IMR-90 (cell line): ENCODE data around the gene SDK1. TPM values are rescaled to one million over a fixed set of nuclear protein-coding genes. Genes with fewer than 3 reads are reported as not detected.

Experiments used
- ATAC-seq: fragments of 200-7000 bp; cut with Tn5 transposase; 2 replicates; pipeline ENCODE4 v1.9.1; 2020; ENCODE audit warnings: low read depth, mild to moderate bottlenecking, moderate library complexity
- BruUV-seq: library from RNA; stranded (reverse); fragments of 400-500 nt; replicated peaks from 2 replicates; lab custom pipeline; 2021; lab: Mats Ljungman, UMichigan
- CTCF ChIA-PET: fragments of 300-600 bp; formaldehyde crosslinking; extraction: SDS; loops from one replicate; lab custom pipeline; 2021; ENCODE audit warnings: antibody characterized with exemption; lab: Yijun Ruan, JAX
- POLR2A ChIA-PET: fragments of 300-600 bp; sonication (Branson Sonifier 250); formaldehyde crosslinking; loops from one replicate; lab custom pipeline; 2022; ENCODE audit warnings: antibody characterized with exemption; ENCODE audit not compliant: unreplicated experiment; lab: Charles Lee
- DNase-seq: peaks from one replicate; pipeline ENCODE4 v3.0.0; 2013
- H2AFZ ChIP-seq: replicated peaks from 2 replicates; pipeline ENCODE3; 2013; ENCODE audit warnings: low read length, mild to moderate bottlenecking; ENCODE audit not compliant: poor library complexity
- H2AK5ac ChIP-seq: 2 replicates; pipeline ENCODE4 v1.6.1; 2013; ENCODE audit warnings: low read depth, low read length, inconsistent platforms
- H2AK9ac ChIP-seq: replicated peaks from 2 replicates; pipeline ENCODE3; 2013; ENCODE audit warnings: mild to moderate bottlenecking, low read depth, low read length, moderate library complexity; ENCODE audit not compliant: poor library complexity
- H2BK120ac ChIP-seq: 2 replicates; pipeline ENCODE4 v1.6.1; 2013; ENCODE audit warnings: low read depth, low read length, inconsistent platforms
- H2BK15ac ChIP-seq: 3 replicates; pipeline ENCODE4 v1.6.1; 2013; ENCODE audit warnings: low read depth, low read length, inconsistent platforms
- H2BK20ac ChIP-seq: 2 replicates; pipeline ENCODE4 v1.6.1; 2013; ENCODE audit warnings: low read depth, mild to moderate bottlenecking, inconsistent platforms, low read length, moderate library complexity
- H2BK5ac ChIP-seq: 2 replicates; pipeline ENCODE4 v1.6.1; 2013; ENCODE audit warnings: mild to moderate bottlenecking, low read depth, low read length, inconsistent platforms; ENCODE audit not compliant: poor library complexity, severe bottlenecking
- H3K14ac ChIP-seq: replicated peaks from 2 replicates; pipeline ENCODE4 v1.6.1; 2013; ENCODE audit warnings: low read depth, low read length, inconsistent platforms
- H3K18ac ChIP-seq: 2 replicates; pipeline ENCODE4 v1.6.1; 2013; ENCODE audit warnings: low read depth, low read length, control low read depth
- H3K23ac ChIP-seq: 2 replicates; pipeline ENCODE4 v1.6.1; 2013; ENCODE audit warnings: low read depth, low read length, inconsistent platforms
- H3K27ac ChIP-seq: 2 replicates; pipeline ENCODE4 v1.5.1; 2013; ENCODE audit warnings: mild to moderate bottlenecking, control low read depth, low read length; ENCODE audit not compliant: insufficient read depth
- H3K27me3 ChIP-seq: 2 replicates; pipeline ENCODE4 v1.6.1; 2013; ENCODE audit warnings: low read length; ENCODE audit not compliant: control insufficient read depth, insufficient read depth
- H3K36me3 ChIP-seq: 2 replicates; pipeline ENCODE4 v1.6.1; 2013; ENCODE audit warnings: low read length, mixed read lengths; ENCODE audit not compliant: control insufficient read depth, insufficient read depth
- H3K4ac ChIP-seq: 2 replicates; pipeline ENCODE4 v1.6.1; 2013; ENCODE audit warnings: low read depth, low read length, inconsistent platforms
- H3K4me1 ChIP-seq: 2 replicates; pipeline ENCODE4 v1.6.1; 2013; ENCODE audit warnings: low read length, mixed read lengths; ENCODE audit not compliant: control insufficient read depth, insufficient read depth
- H3K4me2 ChIP-seq: 2 replicates; pipeline ENCODE4 v1.6.1; 2013; ENCODE audit warnings: low read depth, mild to moderate bottlenecking, control low read depth, low read length, moderate library complexity
- H3K4me3 ChIP-seq: 2 replicates; pipeline ENCODE4 v1.5.1; 2013; ENCODE audit warnings: low read depth, mild to moderate bottlenecking, control low read depth, low read length, moderate library complexity; ENCODE audit not compliant: insufficient read depth
- H3K56ac ChIP-seq: 2 replicates; pipeline ENCODE4 v1.6.1; 2013; ENCODE audit warnings: low read length, inconsistent platforms; ENCODE audit not compliant: insufficient read depth; ENCODE audit errors: extremely low read depth
- H3K79me1 ChIP-seq, 2 experiments: 2 replicates each; pipeline ENCODE4 v1.6.1; 2013; ENCODE audit warnings: low read length in 2 of 2, inconsistent platforms in 1 of 2, low read depth in 1 of 2
- H3K9ac ChIP-seq: 2 replicates; pipeline ENCODE4 v1.6.1; 2013; ENCODE audit warnings: low read depth, low read length, control low read depth
- H3K9me1 ChIP-seq: 2 replicates; pipeline ENCODE4 v1.6.1; 2013; ENCODE audit warnings: low read length, inconsistent platforms; ENCODE audit not compliant: insufficient read depth
- H3K9me3 ChIP-seq: 2 replicates; pipeline ENCODE4 v1.6.1; 2013; ENCODE audit warnings: low read length; ENCODE audit not compliant: control insufficient read depth, insufficient read depth
- H4K20me1 ChIP-seq: 2 replicates; pipeline ENCODE4 v1.6.1; 2013; ENCODE audit warnings: low read length, inconsistent platforms; ENCODE audit not compliant: insufficient read depth
- H4K5ac ChIP-seq: 2 replicates; pipeline ENCODE4 v1.6.1; 2013; ENCODE audit warnings: mild to moderate bottlenecking, low read depth, low read length, control low read depth
- H4K8ac ChIP-seq, 2 experiments: 2 replicates each; pipeline ENCODE4 v1.6.1; 2013; ENCODE audit warnings: low read depth in 2 of 2, low read length in 2 of 2, control low read depth in 1 of 2, inconsistent platforms in 1 of 2
- H4K91ac ChIP-seq: 2 replicates; pipeline ENCODE4 v1.6.1; 2013; ENCODE audit warnings: low read depth, low read length, inconsistent platforms; ENCODE audit not compliant: insufficient read depth
- CHD1 ChIP-seq: IDR thresholded peaks from 2 replicates; pipeline ENCODE4 v1.6.1; 2012; ENCODE audit warnings: low read depth, low read length, improper control_type of control experiment
- CTCF ChIP-seq: conservative IDR thresholded peaks from 2 replicates; pipeline ENCODE4 v1.5.1; 2012; ENCODE audit warnings: mild to moderate bottlenecking, low read depth, low read length, improper control_type of control experiment
- ELK1 ChIP-seq: fragments of 150-350 bp; IDR thresholded peaks from 2 replicates; pipeline ENCODE4 v1.6.1; 2016; ENCODE audit warnings: low read depth, mild to moderate bottlenecking, low read length, moderate library complexity, borderline replicate concordance
- MAFK ChIP-seq: IDR thresholded peaks from 2 replicates; pipeline ENCODE4 v1.6.1; 2012; ENCODE audit warnings: low read depth, low read length, improper control_type of control experiment
- MAZ ChIP-seq: IDR thresholded peaks from 2 replicates; pipeline ENCODE4 v1.6.1; 2012; ENCODE audit warnings: low read depth, mild to moderate bottlenecking, low read length, improper control_type of control experiment, moderate library complexity, borderline replicate concordance
- MXI1 ChIP-seq: IDR thresholded peaks from 2 replicates; pipeline ENCODE4 v1.6.1; 2012; ENCODE audit warnings: low read depth, mild to moderate bottlenecking, low read length, moderate library complexity, borderline replicate concordance
- RAD21 ChIP-seq: IDR thresholded peaks from 2 replicates; pipeline ENCODE4 v1.6.1; 2012; ENCODE audit warnings: low read length, improper control_type of control experiment
- RFX5 ChIP-seq: IDR thresholded peaks from 2 replicates; pipeline ENCODE4 v1.8.0; 2012; ENCODE audit warnings: low read depth, mild to moderate bottlenecking, low read length, moderate library complexity
- SMC3 ChIP-seq: fragments of 150-350 bp; IDR thresholded peaks from 2 replicates; pipeline ENCODE4 v1.6.1; 2016; ENCODE audit warnings: low read depth, mild to moderate bottlenecking, antibody characterized with exemption, low read length, moderate library complexity
- USF2 ChIP-seq: fragments of 150-350 bp; IDR thresholded peaks from 2 replicates; pipeline ENCODE4 v1.6.1; 2017; ENCODE audit warnings: mild to moderate bottlenecking, antibody characterized with exemption, low read length, low read depth
- WGBS, 2 experiments: methylation state at CpG; one replicate each; pipeline versions ENCODE4 v1.1.5 to v1.1.7; 2013; ENCODE audit warnings: missing lambda C conversion rate in 2 of 2; ENCODE audit not compliant: insufficient read length in 1 of 2; ENCODE audit errors: extremely low coverage in 2 of 2; 5-methylcytosine and 5-hydroxymethylcytosine counted together
- dilution Hi-C: fragments of 300-500 bp; cut with HindIII; formaldehyde crosslinking; loops from one replicate; pipeline ENCODE4 v1.14.3; 2018; ENCODE audit warnings: low sequenced_read_pairs; ENCODE audit not compliant: unreplicated experiment
- in situ Hi-C: fragments of 300-500 bp; cut with MboI; formaldehyde crosslinking; loops from 3 replicates; pipeline ENCODE4 v1.14.3; 2019; ENCODE audit warnings: low sequenced_read_pairs, inconsistent platforms, mixed read lengths
- intact Hi-C: fragments of 100-400 bp; cut with micrococcal nuclease; formaldehyde crosslinking; loops from 2 replicates; pipeline ENCODE4 v1.10.0; 2022
- polyA plus RNA-seq, 3 experiments: library from polyadenylated mRNA; depleted of rRNA; stranded (reverse); fragments of >200 nt; gene quantifications; 2 replicates each; pipeline ENCODE4 v1.2.3, GENCODE V29; 2012; ENCODE audit warnings: low replicate concordance in 1 of 3
- total RNA-seq: library from RNA; depleted of rRNA; stranded (reverse); fragments of >200 nt; gene quantifications from 2 replicates; pipeline ENCODE4 v1.2.3, GENCODE V29; 2012

The SDK1 gene
- total and polyA plus RNA-seq, 2 of the 4 experiments (the other 2 are of a cell fraction), result 1.5 to 1.6 TPM

- BruUV-seq, result no TSS peak
- no peak overlapping the region for H2BK120ac ChIP-seq
- no peak overlapping the region for H3K4ac ChIP-seq
- no peak overlapping the region for H2BK15ac ChIP-seq
- H3K27ac ChIP-seq, result no peak overlapping the region
- no peak overlapping the region for H4K5ac ChIP-seq
- H4K91ac ChIP-seq, result no peak overlapping the region
- TF ChIP-seq MAFK (no peak), CTCF (no peak), RAD21 (no peak), MAZ (no peak), USF2 (no peak), CHD1 (no peak), RFX5 (no peak), ELK1 (no peak), SMC3 (no peak), MXI1 (no peak)
- ATAC-seq, result no peak
- intact Hi-C loops (no loop called here), in situ Hi-C loops (no loop called here), dilution Hi-C loops (no loop called here)
- H3K23ac ChIP-seq, result no peak overlapping the region
- no peak overlapping the region for H2BK20ac ChIP-seq
- WGBS, 2 experiments, result no CpG with 5 or more reads among the region's 2 CpGs
- H2AK9ac ChIP-seq, result no peak overlapping the region
- no peak overlapping the region for H2AFZ ChIP-seq
- H3K9me3 ChIP-seq, result peaks cover 4% of the 10 kb centered on the region; the same call in 1 of the 2 replicates
- no peaks in the 10 kb centered on the region for H3K79me1 ChIP-seq
- H3K27me3 ChIP-seq, result no peaks in the 10 kb centered on the region
- H3K36me3 ChIP-seq, result no peaks in the 10 kb centered on the region
- CTCF ChIA-PET, result no interaction called here
- no peak for DNase-seq
- H3K18ac ChIP-seq, result no peak overlapping the region
- H2AK5ac ChIP-seq, result no peak overlapping the region
- H4K8ac ChIP-seq, result no peak overlapping the region
- H3K4me1 ChIP-seq, result no peaks in the 10 kb centered on the region; the same call in 1 of the 2 replicates
- no peak overlapping the region for H3K4me2 ChIP-seq
- no peak overlapping the region for H3K56ac ChIP-seq
- H2BK5ac ChIP-seq, result no peak overlapping the region
- no peak overlapping the region for H3K4me3 ChIP-seq
- H3K9ac ChIP-seq, result no peak overlapping the region
- H3K9me1 ChIP-seq, result no peaks in the 10 kb centered on the region
- no peak overlapping the region for H3K14ac ChIP-seq
- POLR2A ChIA-PET, result no interaction called here
- no peaks in the 10 kb centered on the region for H4K20me1 ChIP-seq
Observed at GRCh38 chr7:3589752-3590151, 288.7 kb downstream of the SDK1 start.
